ENCODE data around the gene SPTBN1.

The SPTBN1 gene

DNA sequence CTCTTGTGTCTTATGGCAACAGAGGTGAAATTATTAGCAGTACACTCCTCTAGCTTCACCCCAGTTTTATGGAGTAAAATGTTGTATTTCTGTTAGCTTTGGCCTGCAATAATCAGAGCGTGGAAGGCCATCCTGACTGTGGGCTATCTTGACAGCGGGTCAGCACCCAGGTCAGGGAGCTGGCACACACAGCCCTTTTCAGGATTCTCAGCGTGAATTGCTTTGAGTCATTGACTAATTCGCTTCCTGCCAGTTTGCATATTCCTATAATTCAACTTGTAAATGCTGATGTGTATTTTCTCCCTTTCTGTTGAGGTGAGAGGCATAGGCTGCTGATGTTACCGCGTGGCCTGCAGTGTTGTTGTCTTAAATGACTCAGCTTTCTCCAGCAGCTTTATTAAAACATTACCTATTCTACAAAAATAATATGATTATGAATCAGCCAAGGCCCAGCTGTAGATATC is 157.7 kb downstream of the SPTBN1 start:
- Histone ChIP-seq H3K9ac (ENCODE audit: low read depth, low read length, poor library complexity) (no peak overlapping the region), H3K18ac (ENCODE audit: low read length) (no peak overlapping the region), H3K4me2 (ENCODE audit: insufficient read depth, low read length, poor library complexity, severe bottlenecking) (no peak overlapping the region), H4K8ac (ENCODE audit: low read depth, low read length) (no peak overlapping the region), H2BK120ac (ENCODE audit: low read depth, low read length) (no peak overlapping the region), H3K4me1 (ENCODE audit: control insufficient read depth in 2 of 2, insufficient read depth in 1 of 2, low read depth in 1 of 2, low read length in 2 of 2) (peaks cover 3 to 10% of the 10 kb centered on the region in 2 donors), H3K27me3 (ENCODE audit: control insufficient read depth in 3 of 3, insufficient read depth in 3 of 3, low read depth in 1 of 3, low read length in 3 of 3) (no peaks in the 10 kb centered on the region), H3K23ac (ENCODE audit: low read depth, low read length, poor library complexity) (no peak overlapping the region), H3K79me1 (ENCODE audit: low read depth, low read length) (no peaks in the 10 kb centered on the region), H4K91ac (ENCODE audit: low read depth, low read length, poor library complexity) (no peak overlapping the region), H2BK12ac (ENCODE audit: low read length) (no peak overlapping the region), H3K27ac (replicated peaks; ENCODE audit: low read length) (no peak overlapping the region), H2AFZ (ENCODE audit: low read length) (no peak overlapping the region), H3K4me3 (ENCODE audit: low read length in 2 of 2) (no peak overlapping the region), H3K14ac (ENCODE audit: low read length) (no peak overlapping the region), H3K4ac (ENCODE audit: low read length) (no peak overlapping the region), H3K36me3 (replicated peaks in 1 of 2; ENCODE audit: control insufficient read depth in 2 of 2, insufficient read depth in 2 of 2, low read length in 2 of 2) (peaks cover 11 to 67% of the 10 kb centered on the region in 2 donors), H3K9me3 (replicated peaks in 1 of 2; ENCODE audit: control insufficient read depth in 2 of 2, insufficient read depth in 1 of 2, low read depth in 1 of 2, low read length in 2 of 2) (peaks cover 0 to 8% of the 10 kb centered on the region in 2 donors), H2AK5ac (ENCODE audit: low read depth, low read length) (no peak overlapping the region), H2BK15ac (ENCODE audit: low read length) (no peak overlapping the region), H2BK5ac (ENCODE audit: low read length) (no peak overlapping the region)
- DNase-seq (ENCODE audit: low spot score) = no peak
- WGBS, 2 donors (ENCODE audit: extremely low coverage in 2 of 2, insufficient read length in 2 of 2, insufficient replicate concordance in 1 of 2) = no CpG with 5 or more reads among the region's 6 CpGs

DNA sequence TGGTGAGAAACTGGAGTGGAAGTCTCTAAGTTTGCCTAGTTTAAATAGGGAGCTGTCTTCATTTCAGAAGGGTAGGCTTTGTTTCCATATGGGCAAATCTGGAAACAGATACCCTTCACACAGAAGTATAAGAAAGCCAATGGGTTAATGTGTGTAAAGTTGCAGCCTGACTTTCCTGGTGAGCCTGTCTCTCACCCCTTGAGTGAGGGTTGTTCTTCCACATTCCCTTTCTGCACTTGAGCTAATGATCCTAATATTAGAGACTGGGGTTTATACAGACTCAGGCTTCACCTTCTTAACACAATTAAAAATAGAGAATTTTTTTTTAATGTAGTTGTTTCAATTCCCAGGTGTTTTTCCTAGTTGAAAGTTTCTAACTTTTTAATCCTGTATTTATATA is 158.7 kb downstream of the SPTBN1 start:
- peaks cover 11 to 77% of the 10 kb centered on the region in 2 donors for H3K36me3 ChIP-seq (replicated peaks in 1 of 2; ENCODE audit: control insufficient read depth in 2 of 2, insufficient read depth in 2 of 2, low read length in 2 of 2)

DNA sequence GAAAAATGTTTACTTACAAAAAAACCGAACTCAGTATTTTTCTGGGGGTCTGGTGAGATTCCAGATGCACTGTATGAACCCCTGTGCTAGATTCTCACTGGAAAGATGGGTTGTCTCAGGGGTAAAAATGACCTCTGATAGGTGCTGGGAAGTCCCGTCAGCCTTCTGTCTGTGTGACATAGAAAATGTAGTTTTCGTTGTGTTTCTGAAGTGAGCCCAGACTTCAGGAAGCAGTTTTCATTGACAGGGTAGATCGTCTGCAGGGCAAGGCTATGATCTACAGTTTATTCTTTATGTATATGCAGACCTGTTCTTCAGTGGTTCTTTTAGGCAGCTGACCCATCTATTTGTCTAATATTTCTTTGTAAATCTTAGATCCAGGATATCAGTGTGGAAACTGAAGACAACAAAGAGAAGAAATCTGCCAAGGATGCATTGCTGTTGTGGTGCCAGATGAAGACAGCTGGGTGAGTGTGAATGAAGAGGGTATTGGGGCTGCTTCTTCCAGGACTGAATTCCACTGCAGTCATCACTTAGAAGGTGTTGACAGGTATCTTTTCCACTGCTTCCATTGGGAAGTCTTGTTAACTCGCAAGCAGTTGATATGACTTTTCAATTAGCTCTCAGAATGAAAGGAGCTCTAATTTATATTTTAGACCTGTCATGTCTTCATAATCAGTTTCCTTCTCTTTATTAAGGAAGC is 159.9 kb downstream of the SPTBN1 start:
- no peak overlapping the region for H4K91ac ChIP-seq (ENCODE audit: low read depth, low read length, poor library complexity)
- H2BK15ac ChIP-seq (ENCODE audit: low read length) = no peak overlapping the region
- H3K36me3 ChIP-seq (replicated peaks in 1 of 2; ENCODE audit: control insufficient read depth in 2 of 2, insufficient read depth in 2 of 2, low read length in 2 of 2) = peaks cover 11 to 89% of the 10 kb centered on the region in 2 donors
- H3K9ac ChIP-seq (ENCODE audit: low read depth, low read length, poor library complexity) = no peak overlapping the region
- H3K4me2 ChIP-seq (ENCODE audit: insufficient read depth, low read length, poor library complexity, severe bottlenecking) = no peak overlapping the region
- no peak overlapping the region for H2BK5ac ChIP-seq (ENCODE audit: low read length)
- peaks cover 4 to 8% of the 10 kb centered on the region in 2 donors for H3K4me1 ChIP-seq (ENCODE audit: control insufficient read depth in 2 of 2, insufficient read depth in 1 of 2, low read depth in 1 of 2, low read length in 2 of 2)
- H3K23ac ChIP-seq (ENCODE audit: low read depth, low read length, poor library complexity) = no peak overlapping the region
- WGBS, 2 donors (ENCODE audit: extremely low coverage in 2 of 2, insufficient read length in 2 of 2, insufficient replicate concordance in 1 of 2) = no CpG with 5 or more reads among the region's 5 CpGs
- H3K4ac ChIP-seq (ENCODE audit: low read length) = no peak overlapping the region
- H3K79me1 ChIP-seq (ENCODE audit: low read depth, low read length) = no peaks in the 10 kb centered on the region
- no peak overlapping the region for H2AFZ ChIP-seq (ENCODE audit: low read length)
- no peak overlapping the region for H3K27ac ChIP-seq (replicated peaks; ENCODE audit: low read length)
- H3K27me3 ChIP-seq (ENCODE audit: control insufficient read depth in 3 of 3, insufficient read depth in 3 of 3, low read depth in 1 of 3, low read length in 3 of 3) = no peaks in the 10 kb centered on the region
- H2BK12ac ChIP-seq (ENCODE audit: low read length) = no peak overlapping the region
- H3K14ac ChIP-seq (ENCODE audit: low read length) = no peak overlapping the region
- no peak overlapping the region for H4K8ac ChIP-seq (ENCODE audit: low read depth, low read length)
- peaks cover 0 to 4% of the 10 kb centered on the region in 2 donors for H3K9me3 ChIP-seq (replicated peaks in 1 of 2; ENCODE audit: control insufficient read depth in 2 of 2, insufficient read depth in 1 of 2, low read depth in 1 of 2, low read length in 2 of 2)
- DNase-seq (ENCODE audit: low spot score) = no peak
- no peak overlapping the region for H2AK5ac ChIP-seq (ENCODE audit: low read depth, low read length)
- H3K4me3 ChIP-seq (ENCODE audit: low read length in 2 of 2) = no peak overlapping the region
- no peak overlapping the region for H2BK120ac ChIP-seq (ENCODE audit: low read depth, low read length)
- H3K18ac ChIP-seq (ENCODE audit: low read length) = no peak overlapping the region

More for the DNA sequence above, 158.7 kb downstream of the SPTBN1 start:
- Histone ChIP-seq H2BK120ac (ENCODE audit: low read depth, low read length) (no peak overlapping the region), H3K14ac (ENCODE audit: low read length) (no peak overlapping the region), H4K8ac (ENCODE audit: low read depth, low read length) (no peak overlapping the region), H3K18ac (ENCODE audit: low read length) (no peak overlapping the region), H4K91ac (ENCODE audit: low read depth, low read length, poor library complexity) (no peak overlapping the region), H2BK12ac (ENCODE audit: low read length) (no peak overlapping the region), H2AK5ac (ENCODE audit: low read depth, low read length) (no peak overlapping the region), H3K79me1 (ENCODE audit: low read depth, low read length) (no peaks in the 10 kb centered on the region), H2BK5ac (ENCODE audit: low read length) (no peak overlapping the region), H3K4ac (ENCODE audit: low read length) (no peak overlapping the region), H3K27me3 (ENCODE audit: control insufficient read depth in 3 of 3, insufficient read depth in 3 of 3, low read depth in 1 of 3, low read length in 3 of 3) (no peaks in the 10 kb centered on the region), H3K23ac (ENCODE audit: low read depth, low read length, poor library complexity) (no peak overlapping the region), H3K9me3 (replicated peaks in 1 of 2; ENCODE audit: control insufficient read depth in 2 of 2, insufficient read depth in 1 of 2, low read depth in 1 of 2, low read length in 2 of 2) (peaks cover 0 to 4% of the 10 kb centered on the region in 2 donors), H3K4me1 (ENCODE audit: control insufficient read depth in 2 of 2, insufficient read depth in 1 of 2, low read depth in 1 of 2, low read length in 2 of 2) (peaks cover 4 to 5% of the 10 kb centered on the region in 2 donors), H3K4me2 (ENCODE audit: insufficient read depth, low read length, poor library complexity, severe bottlenecking) (no peak overlapping the region), H3K4me3 (ENCODE audit: low read length in 2 of 2) (no peak overlapping the region), H3K9ac (ENCODE audit: low read depth, low read length, poor library complexity) (no peak overlapping the region), H3K27ac (replicated peaks; ENCODE audit: low read length) (no peak overlapping the region), H2BK15ac (ENCODE audit: low read length) (no peak overlapping the region), H2AFZ (ENCODE audit: low read length) (no peak overlapping the region)
- no peak for DNase-seq (ENCODE audit: low spot score)

DNA sequence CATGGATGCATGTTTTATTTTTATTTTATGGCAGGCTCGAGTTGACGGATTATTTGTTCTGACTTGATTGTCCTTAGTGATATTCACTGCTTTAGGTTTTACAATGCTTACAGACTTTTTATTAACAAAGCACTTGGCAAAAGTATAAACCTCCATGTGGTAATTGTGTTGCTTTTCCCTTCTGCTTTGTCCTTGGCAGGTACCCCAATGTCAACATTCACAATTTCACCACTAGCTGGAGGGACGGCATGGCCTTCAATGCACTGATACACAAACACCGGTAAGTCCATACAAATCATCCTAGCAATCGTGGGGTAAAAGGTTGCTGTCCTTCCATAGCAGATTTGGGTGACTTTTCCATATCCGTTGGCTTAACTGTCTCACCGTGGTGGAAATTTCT is 161.3 kb downstream of the SPTBN1 start:
- Histone ChIP-seq H2BK5ac (ENCODE audit: low read length) (no peak overlapping the region), H3K79me1 (ENCODE audit: low read depth, low read length) (no peaks in the 10 kb centered on the region), H2AFZ (ENCODE audit: low read length) (no peak overlapping the region), H2BK15ac (ENCODE audit: low read length) (no peak overlapping the region), H4K91ac (ENCODE audit: low read depth, low read length, poor library complexity) (no peak overlapping the region), H3K4me2 (ENCODE audit: insufficient read depth, low read length, poor library complexity, severe bottlenecking) (no peak overlapping the region), H3K4me3 (ENCODE audit: low read length in 2 of 2) (no peak overlapping the region), H3K4me1 (ENCODE audit: control insufficient read depth in 2 of 2, insufficient read depth in 1 of 2, low read depth in 1 of 2, low read length in 2 of 2) (peaks cover 4 to 11% of the 10 kb centered on the region in 2 donors), H3K9ac (ENCODE audit: low read depth, low read length, poor library complexity) (no peak overlapping the region), H3K9me3 (replicated peaks in 1 of 2; ENCODE audit: control insufficient read depth in 2 of 2, insufficient read depth in 1 of 2, low read depth in 1 of 2, low read length in 2 of 2) (no peaks in the 10 kb centered on the region), H4K8ac (ENCODE audit: low read depth, low read length) (no peak overlapping the region), H3K4ac (ENCODE audit: low read length) (no peak overlapping the region), H3K18ac (ENCODE audit: low read length) (no peak overlapping the region), H3K27ac (replicated peaks; ENCODE audit: low read length) (no peak overlapping the region), H3K23ac (ENCODE audit: low read depth, low read length, poor library complexity) (no peak overlapping the region), H3K36me3 (replicated peaks in 1 of 2; ENCODE audit: control insufficient read depth in 2 of 2, insufficient read depth in 2 of 2, low read length in 2 of 2) (peaks cover 11 to 96% of the 10 kb centered on the region in 2 donors), H2AK5ac (ENCODE audit: low read depth, low read length) (no peak overlapping the region), H2BK12ac (ENCODE audit: low read length) (no peak overlapping the region), H2BK120ac (ENCODE audit: low read depth, low read length) (no peak overlapping the region), H3K27me3 (ENCODE audit: control insufficient read depth in 3 of 3, insufficient read depth in 3 of 3, low read depth in 1 of 3, low read length in 3 of 3) (no peaks in the 10 kb centered on the region), H3K14ac (ENCODE audit: low read length) (no peak overlapping the region)
- no CpG with 5 or more reads among the region's 7 CpGs for WGBS, 2 donors (ENCODE audit: extremely low coverage in 2 of 2, insufficient read length in 2 of 2, insufficient replicate concordance in 1 of 2)
- no peak for DNase-seq (ENCODE audit: low spot score)
